Measurements from ENCODE around the gene FRAT1.

Gene FRAT1

DNA sequence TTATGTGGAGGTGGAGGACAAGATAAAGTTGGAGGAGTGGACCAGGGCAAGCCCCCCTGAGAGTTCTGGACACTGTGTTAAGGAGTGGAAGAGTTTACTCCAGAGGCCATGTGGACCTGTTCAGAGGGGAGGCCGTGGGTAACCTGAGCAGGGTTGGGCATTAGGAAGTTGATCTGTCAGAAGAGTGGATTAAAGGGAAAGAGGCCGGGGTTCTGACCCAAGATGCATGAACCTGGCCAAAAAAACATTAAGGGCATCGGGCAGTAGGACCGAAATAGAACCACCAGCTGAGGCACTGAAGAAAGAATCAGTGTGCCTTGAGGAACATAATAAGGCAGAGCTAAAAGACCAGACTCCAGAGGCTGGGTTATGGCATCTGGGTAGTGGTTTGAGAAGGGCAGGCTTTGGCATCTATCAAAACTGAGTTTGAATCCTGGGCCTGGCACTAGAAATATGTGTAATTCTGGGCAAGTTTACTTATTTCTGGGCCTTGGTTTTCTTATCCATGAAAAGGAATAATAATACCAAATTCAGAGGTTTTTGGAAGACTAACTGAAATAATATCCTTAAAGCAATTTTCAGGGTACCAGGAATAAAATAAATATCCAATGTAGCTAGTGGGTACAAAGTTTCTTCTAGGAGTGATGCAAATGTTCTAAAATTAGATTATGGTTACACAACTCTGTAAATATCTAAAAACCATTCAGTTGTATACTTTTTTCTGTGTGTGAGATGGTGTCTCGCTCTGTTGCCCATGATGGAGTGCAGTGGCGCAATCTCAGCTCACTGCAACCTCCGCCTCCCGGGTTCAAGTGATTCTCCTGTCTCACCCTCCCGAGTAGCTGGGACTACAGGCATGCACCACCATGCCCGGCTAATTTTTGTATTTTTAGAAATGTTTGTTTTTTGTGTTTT is 10.9 kb upstream of the FRAT1 start:
- FAIRE-seq, result no peak

DNA sequence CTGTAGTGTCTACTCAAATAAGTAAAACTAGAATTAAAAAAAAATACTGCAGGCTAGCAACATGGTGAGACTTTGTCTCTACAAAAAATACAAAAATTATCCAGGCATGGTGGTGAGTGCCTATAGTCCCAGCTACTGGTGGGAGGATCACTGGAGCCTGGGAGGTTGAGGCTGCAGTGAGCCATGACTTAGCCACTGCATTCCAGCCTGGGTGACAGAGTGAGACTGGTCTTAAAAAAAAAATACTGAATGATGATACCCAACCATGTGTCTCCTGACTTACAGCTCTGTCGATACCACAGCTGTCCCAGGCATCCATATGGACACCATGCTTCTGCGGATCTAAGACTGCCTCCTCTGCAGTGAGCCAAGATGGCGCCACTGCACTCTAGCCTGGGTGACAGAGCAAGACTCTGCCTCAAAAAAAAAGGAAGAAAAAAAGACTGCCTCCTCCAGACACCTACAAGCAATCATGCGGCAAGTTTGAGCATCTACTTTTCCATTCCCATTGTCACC is 7.9 kb upstream of the FRAT1 start:
- FAIRE-seq, result no peak

DNA sequence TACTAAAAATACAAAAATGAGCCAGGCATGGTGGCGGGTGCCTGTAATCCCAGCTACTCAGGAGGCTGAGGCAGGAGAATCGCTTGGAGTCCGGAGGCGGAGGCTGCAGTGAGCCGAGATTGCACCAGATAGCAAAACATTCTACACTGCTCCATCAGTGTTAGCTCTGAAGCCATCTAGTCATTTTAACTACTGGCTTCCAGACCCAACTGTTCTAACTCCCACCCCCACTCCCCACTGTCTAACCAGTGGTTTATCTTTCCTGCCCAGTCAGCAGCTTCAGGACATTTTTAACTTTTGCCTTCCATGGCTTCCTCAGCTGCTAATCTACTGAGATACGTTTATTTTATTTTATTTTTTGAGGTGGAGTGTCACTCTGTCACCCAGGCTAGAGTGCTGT is 6.2 kb upstream of the FRAT1 start:
- no peak for FAIRE-seq

DNA sequence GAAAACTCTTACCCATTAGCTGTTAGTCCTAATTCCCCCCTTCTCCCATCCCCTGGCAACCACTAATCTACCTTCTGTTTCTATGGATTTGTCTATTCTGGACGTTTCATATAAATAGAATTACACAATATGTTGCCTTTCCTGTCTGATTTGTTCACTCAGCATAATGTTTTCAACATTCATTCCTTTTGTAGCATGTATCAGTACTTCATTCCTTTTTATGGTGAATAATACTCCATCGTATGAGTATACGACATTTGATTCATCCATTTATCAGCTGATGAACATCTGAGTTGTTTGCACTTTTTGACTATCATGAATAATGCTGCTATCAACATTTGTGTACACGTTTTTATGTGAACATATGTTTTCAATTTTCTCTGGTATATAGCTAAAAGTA is 4.4 kb upstream of the FRAT1 start:
- FAIRE-seq, result no peak

DNA sequence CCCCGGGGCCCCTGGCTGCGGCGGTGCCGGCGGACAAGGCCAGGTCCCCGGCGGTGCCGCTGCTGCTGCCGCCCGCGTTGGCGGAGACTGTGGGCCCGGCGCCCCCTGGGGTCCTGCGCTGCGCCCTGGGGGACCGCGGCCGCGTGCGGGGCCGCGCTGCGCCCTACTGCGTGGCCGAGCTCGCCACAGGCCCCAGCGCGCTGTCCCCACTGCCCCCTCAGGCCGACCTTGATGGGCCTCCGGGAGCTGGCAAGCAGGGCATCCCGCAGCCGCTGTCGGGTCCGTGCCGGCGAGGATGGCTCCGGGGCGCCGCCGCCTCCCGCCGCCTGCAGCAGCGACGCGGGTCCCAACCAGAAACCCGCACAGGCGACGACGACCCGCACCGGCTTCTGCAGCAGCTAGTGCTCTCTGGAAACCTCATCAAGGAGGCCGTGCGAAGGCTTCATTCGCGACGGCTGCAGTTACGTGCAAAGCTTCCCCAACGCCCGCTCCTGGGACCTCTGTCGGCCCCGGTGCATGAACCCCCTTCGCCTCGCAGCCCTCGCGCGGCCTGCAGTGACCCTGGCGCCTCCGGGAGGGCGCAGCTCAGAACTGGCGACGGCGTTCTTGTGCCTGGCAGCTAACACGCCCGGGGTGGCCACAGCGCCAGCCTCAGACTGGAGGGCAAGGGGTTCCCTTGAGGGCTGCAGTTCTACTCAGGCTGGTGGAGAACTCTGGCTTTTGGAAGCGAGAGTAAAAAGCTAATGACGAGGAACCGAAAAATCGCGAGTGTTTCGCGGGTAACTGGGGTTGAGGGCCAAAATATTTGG is 804 bp downstream of the FRAT1 start:
- no peak for FAIRE-seq

DNA sequence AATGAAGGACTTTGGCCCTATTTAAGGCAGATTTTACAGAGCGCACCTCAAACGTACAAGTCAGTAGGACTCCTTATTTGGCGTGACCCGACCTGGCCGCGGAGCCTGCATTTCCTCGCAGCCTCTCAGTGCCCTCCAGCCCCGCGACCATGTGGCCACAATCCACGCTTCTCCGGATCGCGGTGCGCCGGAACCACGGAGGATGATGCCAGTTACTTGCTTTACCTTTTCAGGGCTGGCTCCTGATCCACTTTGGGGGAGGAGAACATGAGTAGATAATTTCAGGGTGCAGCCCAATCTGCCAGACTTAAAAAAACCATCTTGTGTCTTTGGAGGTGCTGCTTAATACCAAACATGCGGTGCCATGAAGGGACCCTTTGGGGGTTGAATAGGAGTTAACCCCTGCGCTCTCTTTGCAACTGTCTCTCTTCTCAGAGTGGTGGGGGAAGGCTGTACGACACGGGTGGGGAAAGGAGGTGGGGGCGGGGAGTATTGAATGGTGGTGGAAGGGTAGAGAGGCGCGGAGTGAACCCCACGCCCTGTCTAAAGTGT is 1.5 kb downstream of the FRAT1 start:
- no peak for FAIRE-seq

DNA sequence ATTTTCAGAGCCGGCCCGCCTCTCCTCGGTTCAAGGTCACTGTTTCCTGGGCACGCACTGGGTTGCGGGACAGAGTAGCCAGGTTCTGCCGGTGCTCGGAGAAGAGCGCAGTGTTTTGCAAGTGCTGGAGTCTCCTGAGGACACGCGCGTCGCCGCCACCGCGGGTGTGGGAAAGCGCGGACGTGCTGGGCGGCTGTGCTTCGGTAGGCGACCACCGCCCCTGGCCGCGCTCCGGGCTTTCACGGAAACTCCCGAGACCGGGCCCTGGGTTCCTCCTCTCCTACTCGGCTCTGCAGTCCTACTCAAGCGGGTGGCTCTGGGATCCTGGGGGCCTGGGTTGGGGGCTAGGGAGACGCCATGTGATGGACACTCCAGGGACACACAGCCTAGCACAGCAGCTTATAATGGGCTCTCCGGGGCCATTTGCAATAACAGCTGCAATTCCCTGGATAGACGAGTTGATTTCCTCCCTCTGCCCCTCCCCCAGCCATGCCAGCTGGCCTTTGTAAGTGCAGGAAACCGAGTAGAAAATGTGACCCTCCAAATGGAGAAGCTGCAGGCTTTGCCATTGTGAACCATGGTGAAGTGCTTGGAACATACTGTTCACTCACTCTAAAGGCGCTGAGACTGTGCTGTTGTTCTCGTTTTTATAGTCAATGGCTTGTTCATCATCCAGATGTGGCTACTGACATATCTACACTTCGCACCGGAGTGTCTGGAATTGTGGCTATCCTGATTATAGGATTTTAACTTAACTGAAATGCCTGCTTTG is 2.1 kb downstream of the FRAT1 start:
- FAIRE-seq, result no peak

DNA sequence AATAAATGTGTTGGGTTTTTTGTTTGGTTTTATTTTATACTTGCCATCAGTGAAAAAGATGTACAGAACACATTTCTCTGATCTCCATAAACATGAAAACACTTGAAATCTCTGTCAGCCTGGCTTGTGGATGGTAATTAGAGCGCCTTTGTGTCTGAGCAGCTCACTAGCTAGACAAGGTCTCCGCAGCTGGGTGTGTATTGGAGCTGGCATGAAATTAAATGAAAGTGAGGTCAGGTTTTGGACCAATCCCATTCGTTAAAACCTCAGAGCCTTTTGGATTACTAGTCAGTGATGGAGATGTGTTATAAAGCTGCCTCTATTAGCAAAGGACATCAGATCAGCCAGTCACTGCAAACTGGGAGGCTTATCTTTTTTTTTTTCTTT is 2.7 kb downstream of the FRAT1 start:
- FAIRE-seq, result no peak

DNA sequence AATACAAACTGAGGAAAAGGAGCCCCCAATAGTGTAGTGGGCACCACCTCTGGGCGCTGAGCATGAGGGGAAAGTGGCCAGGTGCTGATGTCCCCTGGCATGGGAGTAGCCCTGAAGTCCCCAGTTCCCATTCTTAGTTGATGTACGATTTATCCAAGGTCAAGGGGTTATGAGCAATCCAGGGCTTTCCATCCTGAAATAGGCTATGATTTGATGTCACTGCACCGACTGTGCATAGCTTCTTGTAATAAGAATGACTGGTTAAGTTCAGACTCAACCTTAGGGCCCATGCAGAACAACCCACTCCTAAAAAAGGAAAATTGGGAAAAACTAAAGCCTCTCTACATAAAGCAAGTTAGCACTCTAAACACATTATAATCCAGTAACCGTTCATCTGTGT is 4.4 kb downstream of the FRAT1 start:
- no peak for FAIRE-seq

DNA sequence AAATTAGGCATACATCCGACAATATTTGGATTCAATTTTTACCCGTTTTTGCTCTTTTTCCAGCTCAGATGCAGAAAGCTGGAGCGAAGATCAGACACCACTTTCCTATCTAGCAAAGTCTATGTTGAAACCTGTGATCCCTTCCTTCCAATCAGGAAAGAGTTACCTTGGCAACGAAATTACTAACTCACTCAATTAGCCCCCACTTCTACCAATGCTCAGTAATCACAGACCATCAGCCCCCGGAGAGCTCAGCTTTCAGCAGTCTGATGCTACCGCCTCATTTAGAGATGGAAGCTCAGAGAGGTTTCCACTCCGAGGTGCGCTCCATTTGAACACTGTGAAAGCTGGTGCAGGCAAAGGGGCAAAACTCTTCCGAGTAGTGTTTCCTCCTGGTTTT is 6.7 kb downstream of the FRAT1 start:
- no peak for FAIRE-seq

DNA sequence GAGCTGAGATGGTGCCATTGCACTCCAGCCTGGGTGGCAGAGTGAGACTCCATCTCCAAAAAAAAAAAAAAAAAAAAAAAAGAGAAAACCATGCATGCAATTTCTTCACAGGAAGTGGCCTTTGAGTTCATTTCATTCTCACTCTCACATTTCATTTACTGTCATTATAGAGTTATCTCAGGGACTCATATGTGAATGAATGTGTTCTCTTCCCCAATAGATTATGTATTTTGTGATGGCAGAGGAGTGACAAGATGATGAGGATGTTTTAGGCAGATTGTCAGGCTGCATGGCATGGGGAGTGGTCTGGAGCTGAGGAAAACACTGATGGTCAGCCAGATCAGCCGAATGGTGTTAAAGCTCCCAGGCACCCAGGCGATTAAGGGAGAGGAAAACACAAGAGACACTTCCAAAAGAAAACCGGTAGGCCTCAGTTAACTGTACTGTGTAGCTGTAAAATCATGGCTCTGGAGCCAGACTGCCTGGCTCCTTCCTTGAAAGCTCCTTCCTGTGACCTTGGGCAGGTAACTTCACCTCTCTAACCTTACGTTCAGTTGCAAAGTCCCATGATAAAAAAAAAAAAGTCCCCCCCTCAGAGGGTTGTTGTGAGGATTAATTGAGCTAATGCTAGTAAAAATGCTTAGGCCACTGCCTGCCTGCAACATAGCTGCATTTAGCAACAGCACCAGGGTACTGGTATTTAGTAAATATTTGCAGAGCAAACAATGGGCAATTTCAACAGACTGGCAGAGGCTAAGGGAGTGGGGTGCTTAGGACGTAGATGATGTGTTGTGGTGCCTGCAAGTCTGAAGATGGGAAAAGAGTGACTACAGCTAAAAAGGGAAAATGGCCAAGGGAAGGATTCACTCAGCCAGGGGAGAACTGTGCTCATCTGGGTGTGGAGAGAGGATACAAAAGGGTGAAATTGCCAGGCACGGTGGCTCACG is 8.6 kb downstream of the FRAT1 start:
- FAIRE-seq, result no peak

DNA sequence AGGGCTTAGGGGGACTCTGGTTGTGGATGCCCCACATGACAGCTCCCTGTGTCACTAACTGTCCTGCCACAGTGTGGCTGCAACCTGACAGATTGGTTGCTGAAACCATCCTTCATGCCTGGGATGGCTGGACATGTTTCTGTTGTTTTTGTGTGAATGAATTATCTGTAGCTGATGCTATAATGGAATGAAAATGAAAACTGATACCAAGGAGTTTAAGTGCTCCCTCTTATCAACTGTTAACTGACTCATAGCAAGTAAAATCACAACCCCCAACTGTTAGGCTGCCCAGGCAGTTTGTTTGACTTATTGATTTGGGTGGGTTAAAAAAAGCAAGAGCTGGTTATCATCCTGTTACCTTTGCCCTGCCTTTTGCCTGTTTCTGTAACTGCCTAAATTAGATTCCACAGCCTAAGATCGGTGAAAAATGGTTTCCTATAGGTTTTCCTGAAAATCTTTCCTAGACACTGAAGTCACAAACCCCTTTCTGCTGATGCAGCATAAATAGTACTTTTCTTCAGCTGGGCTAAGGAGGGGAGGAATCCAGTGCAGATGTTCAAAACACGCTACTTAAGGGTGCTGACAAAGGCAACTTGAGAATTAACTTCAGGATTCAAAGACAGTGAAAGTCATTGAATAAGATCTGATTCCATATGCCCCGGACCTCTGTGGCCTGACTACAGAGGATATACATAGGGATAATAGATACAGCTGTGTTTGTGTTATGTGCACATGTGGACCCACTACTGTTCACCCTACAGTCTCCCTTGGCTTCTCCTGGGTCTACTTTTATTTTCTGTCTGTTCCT is 9.8 kb downstream of the FRAT1 start:
- no peak for FAIRE-seq

DNA sequence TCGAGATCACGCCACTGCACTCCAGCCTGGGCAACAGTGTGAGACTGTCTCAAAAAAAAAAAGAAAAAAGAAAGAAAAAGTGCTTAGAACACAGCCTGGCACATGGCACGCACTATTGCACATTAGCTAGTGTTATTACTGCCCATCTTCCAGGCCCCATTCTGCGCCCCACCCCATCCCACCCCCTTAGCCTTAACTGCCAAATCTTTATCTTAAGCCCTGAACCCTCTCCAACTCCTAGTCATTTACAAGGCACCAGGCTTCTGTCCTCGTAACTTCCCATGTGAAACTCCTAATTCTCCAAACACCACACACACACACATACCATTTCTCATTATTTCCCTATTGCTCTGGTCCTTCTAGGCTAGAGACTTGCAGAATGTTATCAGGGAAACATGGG is 10.7 kb downstream of the FRAT1 start:
- FAIRE-seq, result no peak

DNA sequence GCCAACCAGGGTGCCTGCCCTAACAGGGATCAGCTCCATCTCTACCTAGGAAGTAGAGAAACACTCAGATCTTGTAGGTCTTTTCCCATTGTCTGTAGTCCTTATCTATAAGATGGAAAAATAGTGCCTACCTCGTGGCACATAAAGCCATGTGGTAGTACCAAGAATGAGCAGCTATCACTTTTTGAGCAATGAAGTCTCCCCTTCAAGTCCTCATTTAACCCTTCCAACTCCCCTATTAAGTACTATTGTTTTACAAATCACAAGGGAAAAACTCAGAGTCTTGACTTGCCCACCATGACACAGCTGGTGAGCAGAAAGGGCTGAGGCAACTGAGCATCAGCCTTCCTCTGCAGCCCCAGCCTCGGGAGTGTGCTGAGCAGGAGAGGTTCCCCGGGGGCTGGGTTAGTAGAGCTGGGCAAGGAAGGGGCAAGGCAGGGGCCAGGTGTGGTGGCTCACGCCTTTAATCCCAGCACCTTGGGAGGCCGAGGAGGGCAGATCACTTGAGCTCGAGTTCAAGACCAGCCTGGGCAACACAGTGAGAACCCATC is 12.2 kb downstream of the FRAT1 start:
- no peak for FAIRE-seq

DNA sequence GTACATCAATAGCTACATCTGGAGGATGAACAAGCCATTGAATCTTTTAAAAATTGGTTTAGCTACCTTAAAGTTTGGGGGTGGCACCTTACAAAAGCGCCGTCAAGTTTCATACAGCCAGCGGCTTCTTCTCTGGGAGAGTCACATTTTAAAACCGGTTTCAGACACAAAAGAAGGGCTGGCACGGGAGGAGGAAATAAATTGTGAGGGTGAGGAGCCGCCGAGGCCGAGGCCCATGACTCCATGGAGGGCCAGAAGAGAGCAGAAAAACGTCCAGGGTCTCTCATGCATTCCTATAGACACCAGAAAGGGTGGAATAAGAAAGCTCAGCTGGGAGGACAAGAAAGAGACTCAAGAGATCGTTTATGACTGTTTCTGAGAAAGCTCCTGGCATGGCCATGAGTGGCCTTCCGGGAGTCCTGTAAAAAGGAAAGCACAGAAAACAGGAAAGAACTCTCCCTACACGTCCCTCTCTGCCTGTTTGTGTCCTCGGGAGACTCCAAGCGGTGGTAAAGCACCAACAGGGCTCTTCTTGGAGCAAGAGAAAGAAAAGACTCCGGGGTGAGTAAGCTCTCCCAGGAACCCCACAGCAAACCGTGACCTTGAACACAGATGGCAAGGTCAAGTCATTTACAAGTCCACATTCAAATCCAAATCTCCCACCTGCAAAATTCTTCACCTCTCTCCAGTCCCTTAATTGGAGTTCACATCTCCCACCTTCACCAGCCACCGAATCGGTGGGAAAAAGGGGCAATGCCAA is 13.7 kb downstream of the FRAT1 start:
- no peak for FAIRE-seq

DNA sequence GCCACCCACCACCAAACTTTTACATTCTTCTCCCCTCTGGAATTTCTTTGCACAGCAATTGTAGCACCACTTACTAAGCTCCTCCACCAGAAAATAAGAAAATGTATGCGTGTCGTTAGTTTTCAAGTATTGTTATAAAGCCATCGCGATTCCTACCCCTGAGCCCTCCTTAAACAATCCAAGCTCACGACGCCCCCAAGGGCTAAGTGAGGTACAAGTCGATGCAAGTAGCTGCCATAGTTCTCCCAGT is 14.2 kb downstream of the FRAT1 start:
- no peak for FAIRE-seq

DNA sequence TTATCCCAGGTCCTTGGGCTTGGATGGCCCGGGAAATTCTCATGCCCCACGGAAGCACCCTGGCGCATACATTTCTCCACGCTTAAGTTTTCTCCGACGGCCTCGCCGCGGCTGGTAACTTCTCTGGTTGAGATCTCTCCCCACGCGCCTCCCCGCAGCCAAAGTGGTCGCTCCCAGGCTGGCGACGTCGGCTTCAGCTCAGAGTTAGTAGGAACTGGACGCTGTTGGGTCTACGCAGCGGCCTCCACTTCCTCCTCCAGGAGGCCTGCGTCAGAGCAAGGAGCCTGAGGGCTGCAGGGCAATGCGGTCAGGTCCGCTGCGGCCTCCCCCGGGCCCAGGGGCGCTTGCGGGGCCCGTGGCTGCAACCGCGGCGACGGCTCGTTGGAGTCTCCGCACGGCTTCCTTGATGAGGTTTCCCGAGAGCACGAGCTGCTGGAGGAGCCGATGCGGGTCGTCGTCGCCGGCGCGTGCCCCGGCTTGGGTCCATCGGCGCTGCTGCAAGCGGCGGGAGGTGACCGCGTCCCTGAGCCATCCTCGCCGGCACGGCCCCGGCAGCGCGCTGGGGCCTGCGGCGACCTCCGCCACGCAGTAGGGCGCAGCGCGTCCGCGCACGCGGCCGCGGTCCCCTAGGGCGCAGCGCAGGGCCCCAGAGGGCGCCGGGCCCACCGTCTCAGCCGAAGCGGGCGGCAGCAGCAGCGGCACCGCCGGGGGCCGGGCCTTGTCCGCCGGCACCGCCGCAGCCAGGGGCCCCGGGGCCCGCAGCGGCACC is 14.7 kb downstream of the FRAT1 start:
- no peak for FAIRE-seq

DNA sequence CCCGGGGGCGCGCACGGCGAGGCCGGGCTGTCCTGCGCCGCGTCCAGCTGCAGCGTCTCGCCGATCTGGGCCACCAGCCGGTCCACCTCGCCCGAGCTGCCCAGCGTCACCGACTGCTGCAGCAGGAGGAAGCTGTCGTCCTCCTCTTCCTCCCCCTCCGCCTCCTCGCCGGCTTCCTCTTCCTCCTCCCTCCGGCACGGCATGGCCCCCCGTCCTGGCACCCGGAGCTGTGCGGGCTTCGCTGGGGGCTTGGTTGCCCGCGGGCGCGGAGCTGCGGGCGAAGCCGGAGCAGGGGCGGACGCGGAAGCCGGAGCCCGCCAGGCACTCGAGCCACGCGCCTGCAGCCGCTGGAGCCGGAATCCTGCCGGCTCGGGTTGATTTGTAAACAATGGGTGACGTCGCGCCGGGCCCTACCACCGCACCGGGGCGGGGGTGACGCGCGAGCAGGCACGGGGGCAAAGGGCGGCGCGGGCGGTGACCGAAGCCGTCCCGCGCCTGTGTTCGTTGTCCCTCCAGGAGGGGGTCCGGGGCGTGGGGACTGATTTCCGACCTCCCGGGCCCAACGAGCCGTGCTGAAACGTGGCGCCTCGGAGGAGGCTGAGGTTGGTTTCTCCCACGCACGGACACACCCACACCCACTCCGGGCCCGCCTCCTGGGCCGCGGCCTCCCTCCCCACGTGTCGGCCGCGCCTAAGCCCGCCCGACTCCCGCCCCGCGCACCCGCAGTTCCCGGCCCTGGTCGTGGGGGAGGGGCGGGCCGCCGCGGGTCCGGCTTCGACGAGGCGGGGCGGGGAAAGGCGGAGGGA is 15.5 kb downstream of the FRAT1 start, which contains the start of gene FRAT2:
Gene FRAT2, minus strand, starts transcription at position 360 of the 806 bp plus-strand sequence. Its CDS starts 157 bp downstream, at position 203.
- FAIRE-seq, result no peak

Data from islet of Langerhans (tissue), 1 donor.